Activated CD8-positive, alpha-beta memory T cell treated with anti-CD3 and anti-CD28 coated beads for 1 hour (primary cell): ENCODE results near the gene ASXL1.
"Not testable (repeated sequence)": the region's sequence is repeated elsewhere in the genome, so short reads cannot be mapped to it uniquely, and the experiment has no call there.

Experiments used
- DNase-seq, 2 donors: peaks; one replicate each; pipeline ENCODE4 v3.0.0-alpha.2; 2020; ENCODE audit warnings: low read depth in 1 of 2; ENCODE audit errors: extremely low read depth in 1 of 2

Gene ASXL1

DNA sequence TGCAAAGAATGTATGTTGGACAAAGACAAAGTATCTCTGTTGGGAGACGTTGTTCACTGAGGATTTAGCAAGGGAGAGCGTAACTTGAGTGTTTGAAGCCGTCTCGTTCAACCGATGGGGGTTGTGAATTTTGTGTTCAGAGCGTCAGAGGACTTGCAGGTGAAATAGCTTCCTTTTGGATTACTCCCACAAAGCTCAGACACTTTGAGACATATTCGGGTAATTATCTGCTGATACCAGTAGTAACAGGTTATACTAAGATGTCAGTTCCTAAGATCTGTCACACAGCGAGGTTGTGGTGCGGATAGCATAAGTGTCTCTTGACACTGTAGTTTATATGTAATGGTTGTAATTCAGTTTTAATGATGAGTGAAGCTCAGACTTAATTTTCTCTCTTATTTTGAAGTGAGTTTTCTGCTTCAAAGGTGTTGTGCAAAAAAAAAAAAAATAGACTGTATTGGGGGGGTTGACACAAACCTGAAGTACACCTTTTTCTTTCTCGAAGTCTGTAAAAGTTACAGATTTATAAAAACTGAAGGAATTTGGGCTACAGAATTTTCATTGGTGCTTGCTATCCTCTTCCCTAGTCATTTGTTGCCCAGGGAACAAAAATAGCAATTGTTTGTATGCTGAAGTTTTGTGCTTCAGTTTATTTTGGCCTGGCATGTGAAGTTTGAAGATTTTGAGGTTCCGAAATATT is 1.7 kb downstream of the ASXL1 start:
- no peak for DNase-seq

DNA sequence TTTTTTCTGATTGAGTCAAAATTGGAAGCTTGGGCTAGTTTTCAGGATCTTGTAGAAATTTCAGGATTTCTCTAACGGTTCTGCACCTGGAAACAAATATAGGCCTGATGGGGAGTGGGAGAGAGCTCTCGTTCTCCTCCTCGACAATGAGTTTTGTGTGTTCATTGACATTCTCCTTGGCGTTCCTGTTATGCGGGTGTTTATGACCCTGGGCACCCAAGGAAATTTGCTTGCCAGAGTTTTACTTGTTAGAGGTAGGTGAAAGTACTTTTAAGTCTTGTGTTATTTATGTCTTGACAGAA is 2.2 kb downstream of the ASXL1 start:
- no peak for DNase-seq

DNA sequence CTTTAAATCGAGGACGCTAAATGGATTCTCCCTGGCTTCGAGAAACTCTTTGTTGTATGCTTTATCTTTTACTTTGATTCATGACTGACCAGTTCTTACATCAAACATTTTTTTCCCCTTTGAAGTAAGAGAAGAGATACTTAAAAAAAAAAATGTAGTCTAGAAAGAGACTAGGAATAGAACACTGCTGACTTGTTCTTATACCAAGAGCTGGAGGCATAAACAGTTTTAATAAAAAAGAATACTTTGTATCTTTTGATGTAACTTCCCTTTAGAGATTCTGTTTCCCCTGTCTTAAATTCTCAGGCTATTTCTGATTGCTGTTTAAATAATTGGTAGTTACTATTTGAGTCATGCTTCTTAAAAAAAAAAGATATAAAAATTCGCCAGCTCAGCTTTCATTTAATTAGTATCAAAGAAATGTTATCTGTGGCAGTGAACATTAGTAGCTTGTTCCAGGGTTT is 4.8 kb downstream of the ASXL1 start:
- DNase-seq: no peak

DNA sequence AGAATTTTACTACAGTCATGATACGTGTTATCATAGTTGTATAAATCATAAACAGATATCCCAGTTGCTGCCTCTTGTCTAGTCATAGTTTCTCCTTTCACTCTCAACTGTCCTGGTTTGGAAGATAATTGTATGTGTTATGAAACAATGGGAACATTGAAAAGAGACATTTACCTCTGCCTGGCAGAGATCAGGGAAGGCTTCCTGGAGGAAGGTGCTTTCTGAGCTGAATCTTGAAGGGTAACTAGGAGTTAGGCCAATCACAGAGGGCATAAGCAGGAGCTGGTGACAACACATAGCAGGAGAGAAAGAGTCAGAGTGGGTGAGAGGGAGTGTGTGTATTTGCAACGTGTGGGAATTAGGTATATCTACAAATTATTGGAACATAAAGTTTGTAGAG is 5.4 kb downstream of the ASXL1 start:
- DNase-seq: no peak

DNA sequence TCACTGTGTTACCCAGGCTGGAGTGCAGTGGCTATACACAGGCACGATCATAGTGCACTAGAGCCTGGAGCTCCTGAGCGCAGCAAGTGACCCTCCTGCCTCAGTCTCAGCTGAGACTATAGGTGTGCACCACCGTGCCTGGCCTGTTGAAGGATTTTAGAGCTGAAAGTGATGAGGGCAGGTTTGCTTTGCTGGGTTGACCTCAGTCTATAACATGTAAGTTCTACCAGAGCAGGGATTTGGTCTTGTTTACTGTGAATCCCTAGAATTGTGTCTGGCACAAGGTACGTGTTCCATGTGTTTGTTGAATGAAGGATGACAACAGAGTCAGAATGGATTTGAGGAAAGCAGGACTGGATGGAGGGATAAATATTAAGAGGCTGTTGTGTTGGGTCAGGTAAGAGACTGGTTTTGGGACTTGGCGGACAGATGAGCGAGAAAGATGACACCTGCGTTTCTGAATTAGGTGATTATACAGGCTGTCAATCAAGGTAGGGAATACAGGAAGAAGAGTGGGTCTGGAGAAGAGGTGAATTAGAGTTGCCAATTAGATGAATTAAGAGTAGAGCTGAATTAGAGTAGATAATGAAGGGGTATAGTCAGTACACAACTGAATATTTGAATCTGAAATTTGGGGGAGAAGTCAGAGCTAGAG is 6.5 kb downstream of the ASXL1 start:
- DNase-seq: no peak

DNA sequence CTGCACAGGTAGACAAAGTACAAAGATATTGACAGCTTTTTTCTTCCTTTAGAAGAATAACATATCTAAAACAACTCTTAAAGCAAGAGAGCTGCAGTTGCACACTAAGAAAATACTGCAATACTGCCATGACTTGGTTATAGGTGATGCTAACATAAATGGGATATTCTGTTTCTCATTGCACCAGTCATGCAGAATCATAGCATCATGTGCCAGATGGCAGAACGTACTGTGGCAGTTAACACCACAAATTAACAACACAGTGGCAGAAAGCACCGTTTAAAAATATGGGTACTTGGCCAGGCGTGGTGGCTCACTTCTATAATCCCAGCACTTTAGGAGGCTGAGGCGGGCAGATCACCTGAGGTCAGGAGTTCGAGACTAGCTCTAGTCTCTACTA is 7.4 kb downstream of the ASXL1 start:
- no peak for DNase-seq

DNA sequence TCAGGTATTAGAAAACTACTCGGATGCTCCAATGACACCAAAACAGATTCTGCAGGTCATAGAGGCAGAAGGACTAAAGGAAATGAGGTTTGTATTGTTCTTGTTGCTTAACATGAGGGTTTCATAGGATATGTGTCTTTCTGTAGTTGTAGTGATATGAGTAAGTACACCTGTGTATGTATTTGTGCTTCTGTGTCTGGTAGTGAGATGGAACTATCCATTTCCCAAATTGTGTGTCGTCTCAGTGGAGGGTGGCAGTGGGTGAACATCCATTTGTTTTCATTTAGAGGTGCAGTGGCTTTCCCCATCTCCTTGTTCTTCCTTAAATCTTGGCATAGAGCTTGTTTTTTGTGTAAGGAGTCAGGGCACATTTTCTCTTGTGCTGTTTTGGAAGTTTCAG is 8.2 kb downstream of the ASXL1 start:
- no peak for DNase-seq

DNA sequence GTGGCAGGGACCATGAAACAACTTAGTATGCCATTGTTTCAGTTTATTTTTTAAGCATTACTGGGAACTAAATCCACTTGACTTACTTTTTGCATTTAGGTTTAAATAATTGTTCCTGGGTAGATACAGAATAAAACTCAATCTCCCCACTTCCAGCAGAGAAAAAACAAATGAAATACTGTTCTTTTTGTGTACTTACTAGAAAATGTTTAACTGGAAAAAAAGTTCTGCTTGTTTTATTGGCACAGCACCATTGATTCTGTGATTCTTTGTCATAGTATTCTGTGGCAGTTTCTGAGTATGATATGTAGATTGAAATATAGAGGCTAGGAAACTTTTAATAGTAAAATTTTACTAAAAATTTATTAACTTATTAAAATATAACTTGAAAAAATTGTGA is 10.2 kb downstream of the ASXL1 start:
- no peak for DNase-seq

DNA sequence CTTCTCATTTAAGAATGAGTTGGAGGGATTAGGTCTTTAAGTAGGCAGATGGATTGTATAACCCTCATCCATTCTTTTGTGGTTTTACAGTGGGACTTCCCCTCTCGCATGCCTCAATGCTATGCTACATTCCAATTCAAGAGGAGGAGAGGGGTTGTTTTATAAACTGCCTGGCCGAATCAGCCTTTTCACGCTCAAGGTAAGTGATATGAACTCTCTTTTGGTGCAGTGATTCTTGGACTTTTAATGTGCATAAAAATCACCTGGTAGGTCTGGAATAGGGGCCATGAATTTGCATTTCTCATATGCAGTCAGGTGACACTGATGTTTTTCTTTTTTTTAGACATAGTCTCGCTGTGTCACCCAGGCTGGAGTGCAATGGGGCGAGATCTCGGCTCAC is 10.8 kb downstream of the ASXL1 start:
- no peak for DNase-seq

DNA sequence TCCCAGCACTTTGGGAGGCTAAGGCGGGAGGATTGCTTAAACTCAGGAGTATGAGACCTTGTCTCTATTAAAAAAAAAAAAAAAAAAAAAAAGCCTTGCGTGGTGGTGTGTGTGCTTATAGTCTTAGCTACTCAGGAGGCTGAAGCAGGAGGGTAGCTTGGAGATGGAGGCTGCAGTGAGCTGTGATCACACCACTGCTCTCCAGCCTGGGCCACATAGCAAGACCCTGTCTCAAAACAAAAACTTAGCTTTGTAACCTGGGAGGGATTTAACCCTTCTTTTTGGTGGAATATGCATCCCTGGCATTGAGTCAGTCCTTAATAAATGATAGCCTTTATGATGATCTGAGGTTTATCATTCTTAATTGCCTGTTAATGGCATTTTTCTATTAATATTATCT is 12.8 kb downstream of the ASXL1 start:
- DNase-seq: no peak

DNA sequence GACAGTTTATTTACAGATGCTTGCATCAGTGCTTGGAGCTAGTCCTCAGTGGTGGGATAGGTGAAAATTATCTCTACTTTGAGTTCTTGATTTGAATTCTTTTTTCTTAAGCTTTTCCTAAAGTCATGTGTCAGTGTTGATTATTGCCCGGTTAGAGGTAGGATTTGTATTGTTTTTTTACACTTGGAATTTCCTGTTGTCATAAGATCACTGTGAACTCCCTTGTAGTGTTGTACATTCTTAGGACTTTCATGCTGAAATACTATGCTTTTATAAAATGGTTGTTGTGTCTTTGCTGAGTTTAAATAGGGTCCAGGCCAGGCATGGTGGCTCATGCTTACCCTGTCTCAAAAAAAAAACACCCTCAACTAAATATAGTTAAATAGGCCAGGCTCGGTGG is 20.3 kb downstream of the ASXL1 start:
- no peak for DNase-seq

DNA sequence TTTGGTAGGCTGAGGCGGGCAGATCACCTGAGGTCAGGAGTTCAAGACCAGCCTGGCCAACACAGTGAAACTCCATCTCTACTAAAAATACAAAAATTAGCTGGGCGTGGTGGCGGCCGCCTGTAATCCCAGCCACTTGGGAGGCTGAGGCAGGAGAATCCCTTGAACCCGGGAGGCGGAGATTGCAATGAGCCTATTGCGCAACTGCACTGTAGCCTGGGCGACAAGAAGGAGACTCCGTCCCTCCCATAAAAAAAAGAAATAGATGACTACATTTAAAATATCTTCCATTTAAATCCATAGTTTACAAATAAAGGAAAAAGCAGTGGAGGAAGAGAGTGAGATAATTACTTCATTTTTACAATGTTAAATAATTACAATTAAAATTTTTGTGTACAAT is 21.9 kb downstream of the ASXL1 start:
- not testable (repeated sequence) for DNase-seq

DNA sequence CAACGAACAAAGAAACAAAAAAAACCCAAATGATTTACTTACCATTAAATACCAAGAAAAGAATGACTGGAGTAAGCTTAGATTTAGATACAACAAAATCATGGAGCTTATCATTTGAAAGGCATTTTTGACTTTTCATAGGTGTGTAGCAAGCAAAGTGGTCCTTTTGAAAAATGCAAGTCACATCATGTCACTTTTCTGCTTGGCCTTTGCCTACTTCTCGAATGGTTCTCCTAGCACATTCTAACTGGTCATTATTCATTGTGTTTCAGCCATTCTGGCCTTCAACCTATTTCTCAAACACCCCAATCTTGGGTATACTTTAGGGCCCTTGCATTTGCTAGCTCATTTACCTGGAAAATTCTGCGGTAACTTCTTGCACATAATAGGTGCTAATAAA is 22.6 kb downstream of the ASXL1 start:
- no peak for DNase-seq

DNA sequence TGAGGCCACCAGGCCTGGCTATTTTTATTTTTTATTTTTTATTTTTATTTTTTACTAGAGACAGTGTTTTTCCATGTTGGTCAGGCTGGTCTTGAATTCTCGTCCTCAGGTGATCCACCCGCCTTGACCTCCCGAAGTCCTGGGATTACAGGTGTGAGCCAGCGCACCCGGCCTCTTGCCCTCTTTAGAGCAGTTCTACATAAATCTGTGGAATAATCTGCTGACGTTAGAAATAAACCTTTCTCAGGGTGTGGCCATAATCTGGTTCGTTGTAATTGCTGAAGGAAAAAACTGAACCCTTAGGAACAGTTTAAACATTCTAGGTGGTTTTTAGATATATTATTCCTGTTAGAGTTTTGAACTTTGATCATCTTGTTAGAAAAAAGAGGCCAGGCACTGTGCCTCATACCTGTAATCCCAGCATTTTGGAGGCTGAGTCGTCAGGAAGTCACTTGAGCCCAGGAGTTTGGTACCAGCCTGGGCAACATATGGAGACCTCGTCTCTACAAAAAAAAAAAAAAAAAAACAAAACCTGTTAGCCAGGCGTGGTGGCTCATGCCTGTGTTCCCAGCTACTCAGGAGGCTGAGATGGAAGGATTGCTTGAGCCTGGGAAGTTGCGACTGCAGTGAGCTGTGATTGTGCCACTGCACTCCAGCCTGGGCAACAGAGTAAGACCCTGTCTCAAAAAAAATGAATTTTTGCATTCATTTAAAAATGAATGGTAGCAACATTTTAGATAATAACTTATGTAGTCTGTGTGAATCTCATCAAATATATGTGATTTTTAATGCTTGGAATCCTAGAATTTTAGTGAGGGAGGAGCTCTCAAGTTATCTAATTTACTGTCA is 24.2 kb downstream of the ASXL1 start:
- no peak for DNase-seq

DNA sequence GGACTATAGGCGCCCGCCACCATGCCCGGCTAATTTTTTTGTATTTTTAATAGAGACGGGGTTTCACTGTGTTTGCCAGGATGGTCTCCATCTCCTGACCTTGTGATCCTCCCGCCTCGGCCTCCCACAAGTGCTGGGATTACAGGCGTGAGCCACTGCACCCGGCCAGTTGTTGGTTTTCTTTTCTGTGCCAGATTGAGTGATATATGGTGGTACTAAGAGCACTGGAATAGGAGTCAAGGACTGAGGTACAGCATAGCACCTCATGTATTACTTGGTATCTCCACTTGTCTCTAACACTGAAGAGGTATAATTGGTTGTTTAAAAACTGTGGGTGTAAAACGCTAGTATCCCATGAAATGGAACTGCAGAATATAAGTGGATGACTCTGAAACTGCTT is 25.3 kb downstream of the ASXL1 start:
- not testable (repeated sequence) for DNase-seq

DNA sequence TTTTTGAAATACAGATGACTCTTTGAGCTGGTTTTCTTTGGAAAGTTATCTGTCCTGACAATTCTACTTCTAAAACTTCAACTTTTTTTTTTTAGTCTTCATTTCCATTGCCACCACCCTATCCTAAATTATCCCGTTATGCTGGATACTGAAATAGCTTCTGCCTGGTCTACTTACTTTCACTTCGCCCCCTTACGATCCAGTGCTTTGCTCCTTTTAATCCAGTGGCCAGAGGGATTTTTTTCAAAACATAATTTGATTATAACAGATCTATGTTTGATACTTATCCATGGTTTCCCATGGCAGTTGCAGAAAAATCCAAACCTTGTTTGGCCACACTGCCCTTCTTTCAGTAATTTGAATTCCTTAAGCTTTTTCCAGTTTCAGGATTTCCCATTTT is 27.4 kb downstream of the ASXL1 start:
- DNase-seq: no peak

DNA sequence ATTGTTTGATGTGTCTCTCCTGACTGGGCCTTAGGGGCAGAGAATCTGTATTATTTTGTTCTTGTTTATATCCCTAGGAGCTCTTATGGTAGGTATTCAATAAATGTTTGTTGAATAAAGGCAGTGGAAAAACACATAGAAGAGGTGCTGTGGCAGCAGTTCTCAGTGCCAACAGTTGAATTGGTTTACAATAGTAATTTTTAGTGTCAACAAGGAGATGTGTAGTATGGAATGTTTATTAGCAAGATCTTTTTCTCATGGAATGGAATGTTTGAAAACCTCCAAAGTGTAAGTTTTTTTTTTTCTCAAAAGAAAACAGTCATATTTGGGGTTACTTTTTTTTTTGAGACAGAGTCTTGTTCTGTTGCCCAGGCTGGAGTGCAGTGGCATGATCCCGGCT is 28.0 kb downstream of the ASXL1 start:
- DNase-seq: no peak

DNA sequence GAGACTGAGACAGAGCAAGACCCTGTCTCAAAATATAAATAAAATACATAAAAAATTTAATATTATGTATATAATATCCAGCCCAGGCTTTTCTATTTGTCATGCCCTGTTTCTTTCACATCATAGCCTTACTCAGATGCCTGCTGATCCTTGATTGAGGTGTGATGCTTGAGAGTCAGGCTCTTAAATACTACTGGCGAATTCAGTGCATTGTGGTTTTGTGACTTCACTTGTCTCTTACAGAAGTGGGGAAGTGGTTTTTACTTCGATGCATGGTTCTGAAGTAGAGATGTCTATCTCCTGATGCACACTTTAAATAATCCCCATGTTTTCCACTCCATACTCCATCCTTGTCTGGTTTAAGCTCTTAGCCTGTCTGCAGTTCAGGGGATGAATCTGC is 29.1 kb downstream of the ASXL1 start:
- peak in 1 of 2 donors; percentile 9 for DNase-seq

DNA sequence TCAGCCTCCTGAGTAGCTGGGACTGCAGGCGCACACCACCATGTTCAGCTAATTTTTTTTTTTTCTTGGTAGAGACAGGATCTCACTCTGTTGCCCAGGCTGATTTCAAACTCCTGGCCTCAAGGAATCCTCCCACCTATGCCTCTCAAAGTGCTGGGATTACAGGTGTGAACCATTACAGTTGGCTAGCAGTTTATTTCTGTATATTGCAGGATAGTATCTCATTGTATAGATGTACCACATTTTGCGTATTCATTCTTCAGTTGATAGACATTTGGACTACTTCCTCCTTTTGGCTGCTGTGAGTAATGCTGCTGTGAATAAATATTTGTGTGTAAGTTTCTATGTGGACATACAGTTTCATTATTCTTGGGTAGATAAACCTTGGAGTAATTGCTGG is 32.9 kb downstream of the ASXL1 start:
- no peak for DNase-seq

DNA sequence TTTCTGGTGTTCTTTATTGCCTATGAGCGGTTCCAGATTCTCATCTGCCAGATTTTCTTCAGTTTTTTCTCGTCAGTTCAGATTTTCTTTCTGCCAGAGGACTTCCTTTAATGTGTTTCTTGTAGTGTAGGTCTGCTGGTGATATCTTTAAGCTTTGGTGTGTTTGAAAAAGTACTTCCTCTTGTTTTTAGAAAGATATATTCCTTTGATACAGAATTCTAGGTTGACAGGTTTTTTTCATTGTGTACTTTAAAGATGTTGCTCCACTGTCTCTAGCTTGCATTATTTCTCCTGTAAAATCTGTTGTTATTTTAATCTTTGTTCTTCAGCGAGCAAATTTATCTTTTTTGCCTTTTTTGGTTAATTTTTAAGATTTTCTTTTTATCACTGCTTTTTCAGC is 36.9 kb downstream of the ASXL1 start:
- no peak for DNase-seq

DNA sequence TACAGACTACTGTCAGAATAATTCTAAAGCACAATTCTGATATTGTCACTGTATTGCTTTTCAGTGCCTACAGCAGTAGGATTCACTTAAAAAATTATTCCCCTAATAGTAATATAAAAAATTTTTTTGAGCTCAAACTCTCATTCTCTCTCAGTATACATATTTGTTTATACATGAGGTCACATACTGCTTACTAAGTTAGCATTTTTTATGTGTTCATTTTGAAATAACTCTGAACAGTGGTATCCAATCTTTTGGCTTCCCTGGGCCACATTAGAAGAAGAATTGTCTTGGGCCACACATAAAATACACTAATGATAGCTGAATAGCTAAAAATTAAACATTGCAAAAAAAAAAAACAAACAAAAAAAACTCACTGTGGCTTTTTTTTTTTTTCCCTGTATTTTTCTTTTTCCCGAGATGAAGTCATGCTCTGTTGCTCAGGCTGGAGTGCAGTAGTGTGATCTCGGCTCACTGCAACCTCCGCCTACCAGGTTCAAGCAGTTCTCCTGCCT is 38.6 kb downstream of the ASXL1 start:
- DNase-seq: no peak

DNA sequence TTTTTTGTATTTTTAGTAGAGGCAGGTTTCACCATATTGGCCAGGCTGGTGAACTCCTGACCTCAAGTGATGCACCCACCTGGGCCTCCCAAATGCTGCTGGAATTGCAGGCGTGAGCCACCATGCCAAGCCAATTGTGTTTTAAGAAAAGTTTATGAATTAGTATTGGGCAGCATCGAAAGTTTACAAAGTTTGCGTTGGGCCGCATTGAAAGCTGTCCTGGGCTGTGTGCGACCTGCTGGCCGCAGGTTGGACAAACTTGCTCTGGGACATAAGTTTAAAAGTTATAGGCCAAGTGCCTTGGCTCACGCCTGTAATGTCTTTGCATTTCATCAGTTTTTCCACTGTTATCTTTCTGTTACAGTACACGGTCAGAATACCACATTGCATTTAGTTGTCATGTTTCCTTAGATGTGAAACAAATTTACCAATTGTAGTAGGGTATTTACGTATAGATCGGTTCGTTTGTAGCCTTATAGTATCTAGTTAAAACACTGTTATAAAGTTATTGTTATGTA is 39.5 kb downstream of the ASXL1 start:
- no peak for DNase-seq
